ENCODE data around the gene TRIM15.
A peak's percentile ranks its signal among the peaks of the same experiment; 100 is the strongest.

TRIM15 gene

GRCh38 chr6:30162265-30163089 is 869 bp upstream of the TRIM15 start (continued):
- TF ChIP-seq MEIS1 (CRISPR knock-in tag; IDR thresholded peaks at IDR 0.05; ENCODE audit: borderline replicate concordance) = no peak
- no peak for TF ChIP-seq ZBTB7A (tag by site-specific recombination; IDR thresholded peaks at IDR 0.05; ENCODE audit: low read depth)
- no peak for TF ChIP-seq FEZF1 (tag by site-specific recombination; IDR thresholded peaks at IDR 0.05)
- TF ChIP-seq ZNF335 (tag by site-specific recombination; conservative IDR thresholded peaks at IDR 0.05) = 0 out of 2 replicates have a peak, but pooled peaks have one; percentile 27
- TF ChIP-seq, protein P1, sequence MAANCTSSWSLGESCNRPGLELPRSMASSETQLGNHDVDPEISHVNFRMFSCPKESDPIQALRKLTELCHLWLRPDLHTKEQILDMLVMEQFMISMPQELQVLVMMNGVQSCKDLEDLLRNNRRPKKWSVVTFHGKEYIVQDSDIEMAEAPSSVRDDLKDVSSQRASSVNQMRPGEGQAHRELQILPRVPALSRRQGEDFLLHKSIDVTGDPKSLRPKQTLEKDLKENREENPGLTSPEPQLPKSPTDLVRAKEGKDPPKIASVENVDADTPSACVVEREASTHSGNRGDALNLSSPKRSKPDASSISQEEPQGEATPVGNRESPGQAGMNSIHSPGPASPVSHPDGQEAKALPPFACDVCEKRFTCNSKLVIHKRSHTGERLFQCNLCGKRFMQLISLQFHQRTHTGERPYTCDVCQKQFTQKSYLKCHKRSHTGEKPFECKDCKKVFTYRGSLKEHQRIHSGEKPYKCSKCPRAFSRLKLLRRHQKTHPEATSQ (tag by site-specific recombination; IDR thresholded peaks at IDR 0.05) = no peak
- no peak for TF ChIP-seq ZNF792 (tag by site-specific recombination; IDR thresholded peaks at IDR 0.05)
- TF ChIP-seq ZBTB8A (tag by site-specific recombination; IDR thresholded peaks at IDR 0.05) = peak; percentile 92
- TF ChIP-seq, protein P2, sequence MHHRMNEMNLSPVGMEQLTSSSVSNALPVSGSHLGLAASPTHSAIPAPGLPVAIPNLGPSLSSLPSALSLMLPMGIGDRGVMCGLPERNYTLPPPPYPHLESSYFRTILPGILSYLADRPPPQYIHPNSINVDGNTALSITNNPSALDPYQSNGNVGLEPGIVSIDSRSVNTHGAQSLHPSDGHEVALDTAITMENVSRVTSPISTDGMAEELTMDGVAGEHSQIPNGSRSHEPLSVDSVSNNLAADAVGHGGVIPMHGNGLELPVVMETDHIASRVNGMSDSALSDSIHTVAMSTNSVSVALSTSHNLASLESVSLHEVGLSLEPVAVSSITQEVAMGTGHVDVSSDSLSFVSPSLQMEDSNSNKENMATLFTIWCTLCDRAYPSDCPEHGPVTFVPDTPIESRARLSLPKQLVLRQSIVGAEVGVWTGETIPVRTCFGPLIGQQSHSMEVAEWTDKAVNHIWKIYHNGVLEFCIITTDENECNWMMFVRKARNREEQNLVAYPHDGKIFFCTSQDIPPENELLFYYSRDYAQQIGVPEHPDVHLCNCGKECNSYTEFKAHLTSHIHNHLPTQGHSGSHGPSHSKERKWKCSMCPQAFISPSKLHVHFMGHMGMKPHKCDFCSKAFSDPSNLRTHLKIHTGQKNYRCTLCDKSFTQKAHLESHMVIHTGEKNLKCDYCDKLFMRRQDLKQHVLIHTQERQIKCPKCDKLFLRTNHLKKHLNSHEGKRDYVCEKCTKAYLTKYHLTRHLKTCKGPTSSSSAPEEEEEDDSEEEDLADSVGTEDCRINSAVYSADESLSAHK (tag by site-specific recombination; IDR thresholded peaks at IDR 0.05) = peak; percentile 54; the same call in 1 of the 2 replicates
- TF ChIP-seq, protein P3, sequence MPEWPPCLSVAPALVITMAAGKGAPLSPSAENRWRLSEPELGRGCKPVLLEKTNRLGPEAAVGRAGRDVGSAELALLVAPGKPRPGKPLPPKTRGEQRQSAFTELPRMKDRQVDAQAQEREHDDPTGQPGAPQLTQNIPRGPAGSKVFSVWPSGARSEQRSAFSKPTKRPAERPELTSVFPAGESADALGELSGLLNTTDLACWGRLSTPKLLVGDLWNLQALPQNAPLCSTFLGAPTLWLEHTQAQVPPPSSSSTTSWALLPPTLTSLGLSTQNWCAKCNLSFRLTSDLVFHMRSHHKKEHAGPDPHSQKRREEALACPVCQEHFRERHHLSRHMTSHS (tag by site-specific recombination; IDR thresholded peaks at IDR 0.05) = no peak
- TF ChIP-seq ZFP37 (tag by site-specific recombination; IDR thresholded peaks at IDR 0.05) = peak; percentile 99
- peak; percentile 98 for TF ChIP-seq ZNF202 (tag by site-specific recombination; IDR thresholded peaks at IDR 0.05; ENCODE audit: borderline replicate concordance)
- no peak for TF ChIP-seq ZNF777 (tag by site-specific recombination; IDR thresholded peaks at IDR 0.05; ENCODE audit: borderline replicate concordance)
- no peak for TF ChIP-seq ZNF521 (tag by site-specific recombination; IDR thresholded peaks at IDR 0.05)
- TF ChIP-seq ZNF19 (tag by site-specific recombination; IDR thresholded peaks at IDR 0.05; ENCODE audit: low read depth) = peak; percentile 95
- TF ChIP-seq ZNF626 (tag by site-specific recombination; IDR thresholded peaks at IDR 0.05) = no peak
- 0 out of 2 replicates have a peak, but pooled peaks have one; percentile 45 for TF ChIP-seq ZNF362 (tag by site-specific recombination; IDR thresholded peaks at IDR 0.05)
- TF ChIP-seq ZEB2 (tag by site-specific recombination; IDR thresholded peaks at IDR 0.05) = no peak
- TF ChIP-seq ZNF266 (tag by site-specific recombination; IDR thresholded peaks at IDR 0.05; ENCODE audit: low read depth) = peak; percentile 95
- TF ChIP-seq, protein P4, sequence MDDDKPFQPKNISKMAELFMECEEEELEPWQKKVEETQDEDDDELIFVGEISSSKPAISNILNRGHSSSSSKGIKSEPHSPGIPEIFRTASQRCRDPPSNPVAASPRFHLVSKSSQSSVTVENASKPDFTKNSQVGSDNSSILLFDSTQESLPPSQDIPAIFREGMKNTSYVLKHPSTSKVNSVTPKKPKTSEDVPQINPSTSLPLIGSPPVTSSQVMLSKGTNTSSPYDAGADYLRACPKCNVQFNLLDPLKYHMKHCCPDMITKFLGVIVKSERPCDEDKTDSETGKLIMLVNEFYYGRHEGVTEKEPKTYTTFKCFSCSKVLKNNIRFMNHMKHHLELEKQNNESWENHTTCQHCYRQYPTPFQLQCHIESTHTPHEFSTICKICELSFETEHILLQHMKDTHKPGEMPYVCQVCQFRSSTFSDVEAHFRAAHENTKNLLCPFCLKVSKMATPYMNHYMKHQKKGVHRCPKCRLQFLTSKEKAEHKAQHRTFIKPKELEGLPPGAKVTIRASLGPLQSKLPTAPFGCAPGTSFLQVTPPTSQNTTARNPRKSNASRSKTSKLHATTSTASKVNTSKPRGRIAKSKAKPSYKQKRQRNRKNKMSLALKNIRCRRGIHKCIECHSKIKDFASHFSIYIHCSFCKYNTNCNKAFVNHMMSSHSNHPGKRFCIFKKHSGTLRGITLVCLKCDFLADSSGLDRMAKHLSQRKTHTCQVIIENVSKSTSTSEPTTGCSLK (tag by site-specific recombination; IDR thresholded peaks at IDR 0.05) = no peak
- no peak for TF ChIP-seq ZFHX2 (tag by site-specific recombination; conservative IDR thresholded peaks at IDR 0.05)
- TF ChIP-seq KLF10 (tag by site-specific recombination; IDR thresholded peaks at IDR 0.05) = no peak
- no peak for TF ChIP-seq OSR2 (tag by site-specific recombination; IDR thresholded peaks at IDR 0.05)
- no peak for TF ChIP-seq ZNF239 (tag by site-specific recombination; IDR thresholded peaks at IDR 0.05)
- no peak for TF ChIP-seq SETDB1 (IDR thresholded peaks at IDR 0.05; ENCODE audit: insufficient read length, low read length)
- TF ChIP-seq, protein P5, sequence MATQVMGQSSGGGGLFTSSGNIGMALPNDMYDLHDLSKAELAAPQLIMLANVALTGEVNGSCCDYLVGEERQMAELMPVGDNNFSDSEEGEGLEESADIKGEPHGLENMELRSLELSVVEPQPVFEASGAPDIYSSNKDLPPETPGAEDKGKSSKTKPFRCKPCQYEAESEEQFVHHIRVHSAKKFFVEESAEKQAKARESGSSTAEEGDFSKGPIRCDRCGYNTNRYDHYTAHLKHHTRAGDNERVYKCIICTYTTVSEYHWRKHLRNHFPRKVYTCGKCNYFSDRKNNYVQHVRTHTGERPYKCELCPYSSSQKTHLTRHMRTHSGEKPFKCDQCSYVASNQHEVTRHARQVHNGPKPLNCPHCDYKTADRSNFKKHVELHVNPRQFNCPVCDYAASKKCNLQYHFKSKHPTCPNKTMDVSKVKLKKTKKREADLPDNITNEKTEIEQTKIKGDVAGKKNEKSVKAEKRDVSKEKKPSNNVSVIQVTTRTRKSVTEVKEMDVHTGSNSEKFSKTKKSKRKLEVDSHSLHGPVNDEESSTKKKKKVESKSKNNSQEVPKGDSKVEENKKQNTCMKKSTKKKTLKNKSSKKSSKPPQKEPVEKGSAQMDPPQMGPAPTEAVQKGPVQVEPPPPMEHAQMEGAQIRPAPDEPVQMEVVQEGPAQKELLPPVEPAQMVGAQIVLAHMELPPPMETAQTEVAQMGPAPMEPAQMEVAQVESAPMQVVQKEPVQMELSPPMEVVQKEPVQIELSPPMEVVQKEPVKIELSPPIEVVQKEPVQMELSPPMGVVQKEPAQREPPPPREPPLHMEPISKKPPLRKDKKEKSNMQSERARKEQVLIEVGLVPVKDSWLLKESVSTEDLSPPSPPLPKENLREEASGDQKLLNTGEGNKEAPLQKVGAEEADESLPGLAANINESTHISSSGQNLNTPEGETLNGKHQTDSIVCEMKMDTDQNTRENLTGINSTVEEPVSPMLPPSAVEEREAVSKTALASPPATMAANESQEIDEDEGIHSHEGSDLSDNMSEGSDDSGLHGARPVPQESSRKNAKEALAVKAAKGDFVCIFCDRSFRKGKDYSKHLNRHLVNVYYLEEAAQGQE (tag by site-specific recombination; IDR thresholded peaks at IDR 0.05) = peak; percentile 89
- TF ChIP-seq PRDM1 (tag by site-specific recombination; IDR thresholded peaks at IDR 0.05) = no peak
- TF ChIP-seq ZFP69B (tag by site-specific recombination; IDR thresholded peaks at IDR 0.05) = no peak
- TF ChIP-seq ZNF37A (tag by site-specific recombination; IDR thresholded peaks at IDR 0.05) = no peak
- TF ChIP-seq BCL11A (tag by site-specific recombination; IDR thresholded peaks at IDR 0.05; ENCODE audit: low read depth) = no peak; the same call in 1 of the 2 replicates

Data from HEK293 (cell line).